Measurements from ENCODE around the gene HLA-DOB. TPM values are rescaled to one million over a fixed set of nuclear protein-coding genes. Genes with fewer than 3 reads are reported as not detected.

Gene HLA-DOB
- total RNA-seq, 1 experiment from 2014 or later: not detected

DNA sequence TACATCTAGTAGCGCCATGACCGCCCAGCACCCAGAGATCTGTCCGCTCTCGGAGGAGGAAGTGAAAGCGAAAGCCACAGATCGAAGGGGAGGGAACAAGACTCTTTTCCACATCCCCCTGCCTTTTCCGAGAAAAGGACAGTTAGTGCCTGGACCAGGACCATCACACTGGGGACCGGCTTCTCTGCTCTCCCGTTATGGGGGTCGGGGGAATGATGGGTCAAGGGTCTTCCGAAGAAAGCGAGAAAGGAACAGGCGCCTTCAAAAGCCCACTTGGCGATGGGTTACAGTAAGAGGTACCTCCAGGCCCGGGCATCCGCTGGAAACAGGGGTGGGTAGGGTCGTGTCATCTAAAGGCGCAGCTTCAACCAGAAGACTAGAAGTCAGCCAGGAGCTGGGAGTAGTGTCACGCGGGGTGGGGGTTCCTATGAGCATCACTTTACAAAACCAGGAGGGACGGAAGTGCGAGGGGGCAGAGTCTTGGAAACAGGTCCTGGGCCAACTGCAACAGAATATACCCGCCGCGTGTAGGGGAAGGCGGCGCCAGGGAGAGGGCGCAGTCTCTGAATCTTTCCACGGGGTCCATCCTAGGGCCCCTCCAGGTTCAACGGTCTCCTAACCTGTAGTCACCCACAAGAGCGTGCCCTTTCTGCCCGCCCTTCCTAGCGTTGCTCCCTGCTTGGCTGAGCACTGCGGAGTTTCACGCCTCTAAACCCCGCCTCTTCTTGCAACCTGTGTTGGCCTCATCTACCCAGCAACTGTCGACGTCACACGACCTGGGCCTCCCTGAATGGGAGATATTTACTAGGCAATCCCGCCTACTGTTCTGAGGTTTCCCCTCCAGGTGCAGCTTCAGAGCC, 27.4 kb upstream of the HLA-DOB start, which contains the start of gene PSMB8:
Gene PSMB8 (minus strand): TSS at position 69 of the 860 bp plus-strand sequence. CDS start 51 bp downstream, at position 18.
- DNase-seq (ENCODE audit: low read depth): peak; percentile 92

DNA sequence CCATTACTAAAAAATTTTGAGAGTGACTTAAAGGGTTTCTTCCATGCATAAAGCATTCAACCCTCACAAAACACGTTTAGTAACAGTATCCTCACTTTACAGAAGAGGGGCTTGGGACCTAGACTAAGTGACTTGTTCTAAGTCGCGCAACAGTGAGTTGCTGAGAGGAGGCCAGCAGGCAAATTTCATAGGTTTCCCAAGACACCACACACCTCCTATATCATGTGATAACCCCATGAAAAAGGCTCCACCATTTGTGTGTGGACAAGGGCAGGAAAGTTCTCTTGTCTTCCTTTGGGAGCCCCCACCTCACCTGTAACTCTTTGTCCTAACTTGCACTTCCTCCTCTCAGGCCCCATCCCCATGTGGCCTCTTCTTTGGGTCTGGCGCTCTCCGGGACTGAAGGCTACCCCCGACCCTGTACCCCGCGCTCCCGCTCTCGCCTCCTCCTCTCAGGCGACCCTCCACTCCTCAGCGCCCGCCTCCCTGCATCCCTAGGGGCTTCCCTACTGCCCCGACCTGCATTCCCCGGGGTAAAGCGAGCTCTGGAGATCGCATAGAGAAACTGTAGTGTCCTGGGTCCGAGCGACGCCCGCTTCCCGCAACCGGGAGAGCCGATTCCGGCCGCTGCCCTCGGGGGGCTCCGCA, 26.7 kb upstream of the HLA-DOB start:
- DNase-seq (ENCODE audit: low read depth): no peak

DNA sequence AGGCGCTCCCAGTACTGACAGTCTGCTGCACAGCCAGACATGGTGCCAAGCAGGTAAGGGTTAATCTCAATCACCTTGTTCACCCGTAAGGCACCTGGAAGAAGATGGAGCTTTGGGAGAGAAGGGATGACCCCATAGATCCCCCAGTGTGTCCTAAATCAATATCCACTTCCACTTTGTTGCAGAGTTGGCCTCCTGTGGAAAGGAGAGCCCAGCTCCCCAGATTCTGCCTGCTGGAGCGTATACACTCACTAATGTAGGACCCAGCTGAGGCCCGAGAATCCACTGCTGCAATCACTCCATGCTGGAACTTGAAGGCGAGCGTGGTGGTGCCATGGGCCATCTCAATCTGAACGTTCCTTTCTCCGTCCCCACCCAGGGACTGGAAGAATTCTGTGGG, 25.9 kb upstream of the HLA-DOB start:
- DNase-seq (ENCODE audit: low read depth): no peak

DNA sequence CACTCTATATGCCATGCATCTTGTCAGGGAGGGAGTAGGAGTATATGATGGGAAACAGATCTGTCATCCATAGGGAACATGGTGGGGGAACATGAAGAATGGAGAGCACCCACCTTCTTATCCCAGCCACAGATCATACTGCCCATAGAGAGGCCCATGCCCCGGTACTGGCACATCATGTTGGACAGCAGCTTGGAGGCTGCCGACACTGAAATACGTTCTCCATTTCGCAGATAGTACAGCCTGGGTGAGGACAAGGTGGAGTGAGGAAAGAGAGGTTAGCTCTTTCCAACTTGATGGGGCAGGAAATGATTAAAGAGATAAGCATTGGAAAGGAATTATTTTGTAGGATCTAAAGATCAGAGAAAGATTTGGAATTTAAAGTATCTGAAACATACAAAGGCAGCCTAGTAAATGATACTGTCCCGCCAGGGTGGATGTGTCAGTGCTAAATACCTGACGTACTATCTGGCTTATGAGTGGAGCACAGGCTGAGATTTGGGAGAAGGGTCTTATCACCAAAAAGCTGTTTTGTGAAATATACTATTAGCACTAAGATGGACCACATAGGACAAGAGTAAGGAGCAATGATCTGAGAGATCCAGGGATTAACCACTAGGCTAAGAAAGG, 25.3 kb upstream of the HLA-DOB start:
- DNase-seq (ENCODE audit: low read depth): no peak

DNA sequence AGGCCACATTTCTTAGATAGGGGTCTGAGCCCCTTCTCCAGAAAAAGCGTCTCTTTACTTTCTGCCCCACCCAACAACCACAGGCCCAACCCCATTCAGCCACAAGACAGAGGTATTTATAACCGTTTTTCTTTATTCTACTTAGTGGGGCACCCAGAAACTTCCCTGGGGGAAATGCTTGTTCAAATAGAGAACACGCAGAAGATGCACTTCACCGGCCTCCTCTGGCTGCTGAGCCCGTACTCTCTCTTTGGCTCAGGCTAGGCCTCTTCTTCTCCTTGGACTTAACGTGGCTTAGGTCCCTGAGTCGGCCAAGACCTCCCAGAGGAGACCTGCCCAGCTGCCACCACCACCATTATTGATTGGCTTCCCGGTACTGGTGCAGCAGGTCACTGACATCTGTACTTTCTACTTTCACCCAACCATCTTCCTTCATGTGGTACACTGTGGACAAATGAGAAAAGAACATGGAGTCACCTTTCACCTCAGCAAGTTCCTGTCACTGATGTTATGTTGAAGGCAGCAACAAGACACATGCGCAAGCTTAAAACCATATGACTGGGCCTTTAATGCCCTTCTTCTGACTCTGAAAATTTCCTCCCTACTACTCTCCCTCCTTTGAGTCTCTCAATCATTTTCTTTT, 23.9 kb upstream of the HLA-DOB start:
- DNase-seq (ENCODE audit: low read depth): no peak

DNA sequence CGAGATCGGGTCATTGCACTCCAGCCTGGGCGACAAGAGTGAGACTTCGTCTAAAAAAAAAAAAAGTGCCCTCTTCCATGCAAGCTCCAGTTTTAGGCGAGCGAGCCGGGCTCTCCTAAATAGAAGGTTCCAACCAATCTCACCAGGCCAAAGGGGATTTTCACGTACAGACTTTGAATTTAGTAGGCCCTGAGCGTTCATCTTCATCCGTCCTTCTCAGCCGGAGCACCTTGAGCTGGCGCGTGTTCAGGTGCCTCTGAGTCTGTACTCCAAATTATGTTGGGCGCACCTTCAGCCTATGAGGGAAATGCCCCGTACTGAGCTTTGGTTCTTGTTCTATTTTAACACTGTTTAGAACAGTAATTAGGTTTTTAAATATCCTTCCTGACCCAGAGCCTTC, 22.6 kb upstream of the HLA-DOB start:
- DNase-seq (ENCODE audit: low read depth): no peak

DNA sequence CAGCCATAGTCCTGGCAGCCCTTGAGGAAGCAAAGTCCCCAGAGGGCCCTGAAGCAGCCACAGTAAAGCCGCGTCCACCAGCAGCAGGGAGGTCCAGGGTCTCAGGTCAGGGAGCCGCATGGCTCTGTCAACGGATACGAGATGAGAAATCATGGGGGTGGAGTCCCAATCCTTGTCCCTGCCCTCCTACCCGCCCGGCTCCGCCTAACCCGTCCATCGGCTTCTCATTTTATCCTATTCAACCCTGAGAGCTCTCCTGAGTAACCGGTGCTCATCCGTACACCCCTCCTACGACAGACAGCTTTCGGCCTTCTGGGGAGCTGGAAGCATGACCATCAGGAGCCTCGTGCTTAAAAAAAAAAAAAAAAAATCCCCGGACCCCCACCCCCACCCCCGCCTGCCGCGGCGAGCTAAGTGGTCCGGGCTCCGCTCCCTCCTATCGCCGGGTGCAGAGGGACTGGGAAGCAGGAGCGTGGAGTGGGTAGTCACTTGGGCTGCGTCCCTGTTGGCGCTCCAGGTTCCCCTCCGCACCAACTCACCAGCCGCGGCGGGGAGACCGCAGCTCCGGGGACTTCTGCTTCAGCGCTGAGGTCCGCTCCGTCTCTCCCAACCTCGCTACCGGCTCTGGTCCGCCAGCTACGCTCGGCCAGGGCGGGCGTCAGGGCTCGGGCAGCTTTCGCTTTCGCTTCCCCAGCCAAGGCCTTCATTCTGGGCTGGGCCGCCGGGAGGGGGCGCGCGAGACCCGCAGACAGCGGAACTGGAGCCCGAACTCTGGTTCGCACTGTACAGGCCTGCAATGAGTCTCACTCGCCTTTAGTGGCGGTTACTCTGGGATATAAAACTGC, 21.5 kb upstream of the HLA-DOB start, which contains the start of gene TAP2:
Gene TAP2 (minus strand): TSS at position 626 of the 845 bp plus-strand sequence. CDS start 506 bp downstream, at position 120.
- DNase-seq (ENCODE audit: low read depth): peak; percentile 89

DNA sequence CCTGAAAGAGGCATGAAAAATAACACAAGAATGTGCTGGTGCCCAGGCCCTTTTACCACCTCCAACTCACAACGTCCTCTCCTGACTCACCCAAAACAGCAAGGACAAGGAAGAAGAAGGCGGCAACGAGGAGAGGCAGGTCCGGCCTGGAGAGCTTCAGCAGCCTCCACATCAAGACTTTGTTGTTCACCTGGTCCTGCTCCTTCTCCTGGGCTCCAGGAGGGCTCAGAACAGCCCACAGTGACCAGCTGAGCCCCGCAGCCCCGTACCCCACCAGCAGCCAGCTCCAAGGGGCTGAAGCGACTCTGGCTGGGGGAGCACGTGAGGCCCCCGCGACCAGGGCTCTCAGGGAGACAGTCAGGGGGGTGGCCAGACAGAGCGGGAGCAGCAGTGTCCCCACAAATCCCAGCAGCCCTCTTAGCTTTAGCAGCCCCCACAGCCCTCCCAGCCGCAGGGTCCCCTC, 20.9 kb upstream of the HLA-DOB start:
- no peak for DNase-seq (ENCODE audit: low read depth)

DNA sequence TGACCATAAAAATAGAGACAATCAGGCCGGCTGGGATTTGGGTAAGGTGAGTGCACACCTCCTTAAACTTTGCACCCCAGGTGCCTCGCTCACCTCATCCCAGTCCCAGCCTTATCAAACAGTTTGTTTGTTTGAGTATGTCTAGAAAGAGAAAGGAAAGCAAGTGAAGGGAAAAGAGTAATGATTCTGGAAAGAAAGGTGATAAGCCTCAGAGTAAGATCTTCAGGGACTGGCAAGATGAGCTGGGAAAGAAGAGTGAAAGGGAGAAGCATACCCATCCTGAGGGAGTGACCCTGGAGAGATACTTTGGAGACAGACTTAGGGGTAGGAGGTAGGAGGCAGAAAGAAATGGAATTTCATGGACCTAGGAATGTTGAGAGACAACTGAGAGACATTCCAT, 20.1 kb upstream of the HLA-DOB start:
- DNase-seq (ENCODE audit: low read depth): no peak

DNA sequence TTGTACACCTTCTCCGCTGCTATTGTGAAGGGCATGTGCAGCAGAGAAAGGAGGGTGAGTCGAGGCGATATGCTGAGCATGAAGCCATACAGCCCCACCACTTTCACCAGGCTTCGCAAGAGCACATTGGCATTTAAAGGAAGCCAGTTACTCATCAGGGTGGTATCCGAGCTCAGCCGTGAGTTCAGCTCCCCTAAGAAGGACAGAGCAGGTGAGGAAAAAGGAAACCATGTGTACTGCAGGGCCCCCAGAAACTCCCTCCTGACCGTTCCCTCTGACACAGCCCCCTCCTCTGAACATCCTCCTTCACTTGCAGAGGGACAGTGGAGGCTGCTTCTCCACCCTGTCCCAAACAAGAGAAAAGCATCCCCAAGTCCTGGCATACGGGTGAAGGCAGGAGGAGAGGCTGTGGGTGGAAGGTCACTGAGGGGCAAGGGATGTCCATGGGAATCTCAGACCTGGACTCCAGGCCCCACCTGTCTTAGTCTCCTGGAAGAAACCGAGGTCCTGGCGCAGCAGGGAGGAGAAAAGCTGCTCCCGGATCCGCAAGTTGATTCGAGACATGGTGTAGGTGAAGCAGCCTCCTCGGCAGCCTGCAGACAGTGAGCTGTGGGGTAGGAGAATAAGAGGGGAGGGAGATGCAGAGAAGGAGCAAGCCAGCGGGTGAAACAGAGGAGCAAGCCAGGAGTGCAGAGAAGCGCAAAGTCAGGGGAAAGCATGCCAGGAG, 18.5 kb upstream of the HLA-DOB start:
- DNase-seq (ENCODE audit: low read depth): no peak

DNA sequence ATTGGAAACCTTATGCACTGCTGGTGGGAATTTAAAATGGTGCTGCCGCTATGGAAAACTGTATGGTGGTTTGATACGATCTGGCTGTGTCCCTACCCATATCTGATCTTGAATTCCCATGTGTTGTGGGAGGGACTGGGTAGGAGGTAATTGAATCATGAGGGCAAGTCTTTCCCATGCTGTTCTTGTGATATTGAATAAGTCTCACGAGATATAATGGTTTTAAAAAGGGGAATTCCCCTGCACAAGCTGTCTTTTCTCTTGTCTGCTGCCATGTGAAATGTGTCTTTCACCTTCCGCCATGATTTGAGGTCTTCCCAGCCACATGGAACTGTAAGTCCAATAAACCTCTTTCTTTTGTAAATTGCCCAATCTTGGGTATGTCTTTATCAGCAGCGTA, 16.9 kb upstream of the HLA-DOB start:
- DNase-seq (ENCODE audit: low read depth): no peak

DNA sequence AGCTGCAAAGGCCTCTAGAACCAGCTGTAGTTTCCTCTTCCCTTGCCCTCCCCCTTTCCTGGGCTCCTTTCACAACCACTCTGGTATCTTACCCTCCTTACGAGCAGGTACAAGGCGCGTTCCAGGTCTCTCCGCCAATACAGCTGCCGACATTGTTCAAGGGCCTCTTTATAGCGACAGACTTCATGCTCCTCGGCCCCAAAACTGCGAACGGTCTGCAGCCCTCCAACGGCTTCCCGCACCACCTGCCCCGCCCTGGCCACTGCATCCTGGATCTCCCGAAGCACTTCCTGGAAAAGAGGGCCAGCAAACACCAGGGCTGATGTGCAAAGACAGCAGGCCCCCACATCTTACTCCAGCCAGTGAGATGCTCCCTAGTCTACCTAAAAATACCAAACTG, 15.7 kb upstream of the HLA-DOB start:
- no peak for DNase-seq (ENCODE audit: low read depth)

DNA sequence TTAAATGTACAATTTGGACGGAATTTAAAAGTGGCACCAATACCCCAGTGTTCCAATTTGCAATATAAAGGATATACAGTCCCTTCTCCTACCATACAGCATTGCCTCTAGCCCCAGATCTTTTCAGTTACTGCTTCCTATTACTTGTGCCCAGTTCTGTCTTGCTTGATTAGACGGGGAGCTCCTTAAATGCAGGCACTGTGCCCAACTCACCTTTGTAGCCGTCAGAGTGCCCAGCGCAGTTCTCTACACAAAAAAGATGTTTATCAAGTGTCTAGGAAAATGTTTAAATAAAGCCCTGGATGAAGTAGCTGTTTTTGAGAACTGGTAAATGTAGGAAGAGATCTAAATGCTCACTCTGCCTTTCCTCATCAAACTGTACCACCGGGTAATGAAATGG, 14.1 kb upstream of the HLA-DOB start:
- no peak for DNase-seq (ENCODE audit: low read depth)

DNA sequence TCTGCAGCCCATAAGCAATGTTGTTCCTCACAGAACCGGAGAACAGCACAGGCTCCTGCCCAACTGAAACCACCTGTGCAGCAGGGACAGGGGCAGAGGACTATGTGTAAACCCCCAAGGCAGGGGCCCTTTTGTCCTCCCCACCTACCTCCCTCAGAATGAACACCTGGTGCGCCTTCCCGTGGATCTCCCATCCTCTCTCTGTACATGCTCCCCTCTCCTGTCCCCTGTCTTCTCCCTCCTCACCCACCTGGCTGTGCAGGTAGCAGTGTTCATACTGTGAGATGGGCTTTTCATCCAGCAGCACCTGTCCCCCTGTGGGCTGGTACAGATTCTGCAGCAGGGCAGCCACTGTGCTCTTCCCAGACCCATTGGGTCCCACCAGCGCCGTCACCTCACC, 13.2 kb upstream of the HLA-DOB start:
- DNase-seq (ENCODE audit: low read depth): no peak

DNA sequence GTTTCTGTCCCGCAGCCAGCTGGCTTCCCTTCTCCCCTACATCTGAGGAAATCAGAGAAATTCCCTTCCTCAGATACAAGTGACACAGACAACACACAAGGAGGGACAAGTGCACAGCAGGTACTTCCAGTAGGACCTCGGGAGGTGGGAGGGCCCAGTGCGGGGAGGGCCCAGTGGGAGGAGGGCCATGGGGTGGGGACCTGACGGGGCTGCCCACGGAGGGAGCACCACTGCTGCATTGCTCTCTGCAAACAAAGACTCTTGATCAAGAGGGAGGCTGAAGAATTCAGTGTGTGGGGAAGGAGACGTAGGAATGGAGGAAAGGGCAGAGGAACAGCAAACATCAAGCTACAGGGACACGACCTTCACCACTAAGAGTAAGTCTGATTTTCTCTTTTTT, 12.7 kb upstream of the HLA-DOB start:
- no peak for DNase-seq (ENCODE audit: low read depth)

DNA sequence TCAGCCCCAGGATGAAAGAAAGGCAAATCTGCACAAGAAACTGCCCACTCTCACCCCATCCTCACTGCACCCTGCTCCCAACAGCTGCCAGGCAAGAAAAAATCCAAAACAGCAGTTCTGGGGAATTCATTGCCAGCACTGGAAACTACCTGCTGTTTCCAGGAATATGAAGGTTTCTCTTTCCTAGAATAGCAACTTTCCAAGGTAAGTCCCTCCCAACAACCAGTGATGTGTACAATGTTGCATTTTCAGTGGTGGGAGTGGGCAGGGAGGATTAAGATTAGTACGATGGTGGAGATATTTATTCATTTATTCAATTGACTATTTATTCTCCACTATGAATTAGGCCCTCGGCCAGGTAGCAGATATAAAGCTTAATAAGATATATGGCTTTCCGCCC, 10.2 kb upstream of the HLA-DOB start:
- DNase-seq (ENCODE audit: low read depth): no peak

DNA sequence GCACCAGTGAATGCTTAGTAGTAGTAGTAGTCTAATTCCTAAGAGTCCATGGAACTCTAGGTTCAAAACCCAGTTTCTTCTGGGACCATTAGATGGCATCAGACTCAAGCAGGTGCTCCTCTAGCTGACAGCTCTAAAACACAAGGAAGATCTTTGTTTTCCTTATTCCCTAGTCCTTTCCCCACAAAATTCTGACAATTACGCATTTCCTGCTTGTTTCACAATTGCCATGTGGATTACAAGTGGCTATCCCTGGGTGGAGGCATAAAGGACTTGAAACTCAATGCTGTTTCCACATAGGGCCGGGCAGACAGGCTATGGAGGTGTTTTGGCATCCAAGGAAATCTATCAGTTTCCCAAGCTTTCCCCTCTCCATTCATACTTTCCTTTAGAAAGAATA, 9.2 kb upstream of the HLA-DOB start:
- peak; percentile 64 for DNase-seq (ENCODE audit: low read depth)

DNA sequence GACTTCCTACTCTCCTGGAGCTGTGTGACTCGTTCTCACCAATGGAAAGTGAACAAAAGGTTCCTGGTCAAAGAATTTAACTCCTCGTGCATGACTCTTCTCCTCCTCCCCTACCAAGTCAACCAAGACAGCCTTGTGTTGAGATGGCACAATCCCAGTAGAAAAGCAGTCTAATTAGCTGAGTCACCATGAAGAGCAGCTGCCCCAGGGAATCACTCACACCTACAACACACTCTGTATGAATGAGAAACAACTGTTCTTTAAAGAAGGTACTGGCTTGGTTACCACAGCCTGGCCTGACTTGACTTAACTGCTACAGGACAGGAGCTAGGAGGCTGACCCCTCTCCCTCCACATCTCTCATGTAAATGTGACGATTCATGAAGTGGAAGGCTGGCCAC, 2.9 kb upstream of the HLA-DOB start:
- DNase-seq (ENCODE audit: low read depth): peak; percentile 92

DNA sequence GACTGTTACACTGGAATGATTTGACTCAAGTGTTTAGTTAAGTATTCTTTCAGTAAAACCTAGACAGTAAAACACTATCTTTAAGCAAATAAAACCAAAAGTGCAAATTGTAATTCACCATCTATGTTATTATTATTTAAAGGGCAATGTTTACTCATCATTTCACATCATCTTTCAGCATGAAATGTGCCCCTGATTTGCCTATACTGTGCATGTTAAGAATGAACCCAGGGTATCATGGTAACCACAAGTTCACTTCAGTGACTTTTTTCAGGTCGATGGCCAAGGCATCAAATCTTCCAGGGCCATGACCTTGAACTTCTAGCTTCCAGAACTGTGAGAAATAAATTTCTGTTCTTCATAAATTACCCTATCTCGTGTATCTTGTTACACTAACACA, 2.1 kb upstream of the HLA-DOB start:
- DNase-seq (ENCODE audit: low read depth): no peak

DNA sequence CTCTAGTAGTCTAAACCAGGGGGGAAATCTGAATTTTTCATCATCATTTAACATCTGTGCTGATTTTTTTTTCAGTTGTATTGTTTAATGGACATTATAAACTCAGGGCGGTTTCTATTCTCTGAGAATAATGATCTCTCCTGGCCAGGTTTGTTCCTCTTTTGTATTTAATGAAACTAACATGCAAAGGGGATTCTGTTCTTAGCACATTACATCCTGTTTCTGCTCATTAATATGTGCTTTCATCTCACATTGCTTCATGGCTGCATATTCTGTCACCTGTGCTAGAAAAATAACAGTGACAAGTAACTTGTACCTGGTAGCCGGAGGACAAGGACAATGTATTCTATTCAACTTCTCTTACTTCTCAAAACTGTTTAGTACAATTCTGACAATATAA, 806 bp downstream of the HLA-DOB start:
- no peak for DNase-seq (ENCODE audit: low read depth)

Measured in RPMI7951 (cell line).